Kidney epithelial cell (primary cell): Measurements from ENCODE around the gene ARSI. TPM values are rescaled to one million over a fixed set of nuclear protein-coding genes. Genes with fewer than 3 reads are reported as not detected.
A peak's percentile ranks its signal among the peaks of the same experiment; 100 is the strongest.

Experiments used
- DNase-seq: peaks from one replicate; pipeline ENCODE4 v3.0.0-alpha.2; 2010; ENCODE audit warnings: low read depth
- H3K27me3 ChIP-seq: 2 replicates; pipeline ENCODE4 v1.6.0; 2011; ENCODE audit warnings: low read length; ENCODE audit not compliant: control insufficient read depth, insufficient read depth
- H3K36me3 ChIP-seq: 2 replicates; pipeline ENCODE4 v1.5.1; 2011; ENCODE audit warnings: low read length; ENCODE audit not compliant: control insufficient read depth, insufficient read depth
- H3K4me3 ChIP-seq: 2 replicates; pipeline ENCODE4 v1.5.1; 2011; ENCODE audit warnings: low read depth, mild to moderate bottlenecking, control low read depth, low read length
- CTCF ChIP-seq: IDR thresholded peaks from 2 replicates; pipeline ENCODE4 v1.5.1; 2011; ENCODE audit warnings: mild to moderate bottlenecking, moderate library complexity, low read length, control low read depth, inconsistent platforms; ENCODE audit not compliant: insufficient read depth, poor library complexity, severe bottlenecking
- total RNA-seq: library from RNA; depleted of rRNA; stranded (reverse); fragments of >200 nt; gene quantifications from 2 replicates; pipeline ENCODE4 v1.2.3, GENCODE V29; 2015

The ARSI gene
- total RNA-seq, 1 donor from 2014 or later = 2.4 TPM

DNA sequence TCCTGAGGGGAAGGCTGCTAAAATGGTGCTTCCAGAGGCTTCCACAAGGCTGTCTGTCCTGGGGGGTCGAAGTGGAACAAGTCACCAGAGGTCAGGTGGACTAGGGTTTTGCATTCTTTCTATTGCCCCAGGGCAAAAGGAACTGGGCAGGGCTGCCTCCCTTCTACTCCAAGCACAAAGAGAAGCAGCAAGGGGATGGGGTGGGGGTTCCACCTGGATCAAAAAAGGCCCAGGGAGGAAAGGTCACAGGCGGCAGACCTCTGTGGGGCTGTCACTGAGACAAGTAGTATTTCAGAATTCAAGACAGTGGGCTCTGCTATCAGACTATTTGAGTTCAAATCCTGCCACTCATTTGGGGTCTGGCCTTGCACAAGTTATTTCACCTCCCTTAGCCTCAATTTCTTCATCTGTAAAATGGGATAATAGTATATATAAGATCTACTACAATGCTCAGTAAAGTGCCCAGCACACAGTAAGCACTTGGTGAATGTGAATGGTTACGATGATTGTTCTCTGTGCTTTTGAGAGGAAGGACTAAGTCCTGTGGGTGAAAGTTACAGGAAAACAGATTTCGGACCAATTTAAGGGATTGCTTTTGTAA is 1.9 kb upstream of the ARSI start:
- no peak for DNase-seq
- Histone ChIP-seq H3K27me3 (no peaks in the 10 kb centered on the region), H3K36me3 (no peaks in the 10 kb centered on the region), H3K4me3 (no peak overlapping the region)
- no peak for TF ChIP-seq CTCF

DNA sequence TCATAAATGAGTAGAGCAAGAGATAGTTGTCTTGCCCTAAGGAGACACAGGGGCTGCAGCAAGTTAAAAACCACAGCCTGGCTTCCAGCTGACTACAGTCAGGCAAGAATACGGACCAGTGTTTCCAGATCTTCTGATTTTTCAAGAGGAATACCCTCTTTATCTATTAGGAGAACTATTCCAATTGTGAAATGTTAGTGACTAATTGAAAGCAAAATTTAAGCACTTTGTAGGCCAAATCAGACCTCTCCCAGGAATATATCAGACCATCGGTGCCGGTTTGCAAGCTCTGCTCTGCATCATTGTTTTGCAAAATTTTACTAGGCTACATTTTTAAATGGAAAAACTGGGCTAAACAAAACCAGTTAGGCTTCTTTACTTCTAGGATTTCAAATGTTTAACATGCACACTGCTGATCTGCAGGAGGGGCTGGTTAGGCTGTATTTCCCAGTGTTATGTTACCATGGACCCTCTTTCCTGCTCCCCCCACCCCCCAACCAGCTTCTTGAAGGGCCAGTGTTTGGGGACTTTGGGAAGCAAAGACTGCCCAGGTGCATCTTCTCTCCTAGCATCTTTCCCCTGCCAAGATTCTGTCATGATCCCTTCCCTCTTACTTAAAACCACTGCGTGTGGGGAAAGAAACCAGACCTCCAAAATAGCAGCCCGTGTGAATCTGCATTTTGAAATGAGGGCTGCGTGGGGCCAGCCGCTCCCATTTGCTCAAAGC is 1.1 kb upstream of the ARSI start:
- no peaks in the 10 kb centered on the region for H3K27me3 ChIP-seq
- no peak for DNase-seq
- H3K36me3 ChIP-seq = no peaks in the 10 kb centered on the region
- no peak for TF ChIP-seq CTCF
- H3K4me3 ChIP-seq = no peak overlapping the region

GRCh38 chr5:150303070-150303615 is 438 bp upstream of the ARSI start:
- H3K36me3 ChIP-seq = no peaks in the 10 kb centered on the region
- no peaks in the 10 kb centered on the region for H3K27me3 ChIP-seq
- no peak overlapping the region for H3K4me3 ChIP-seq
- no peak for TF ChIP-seq CTCF
- DNase-seq = no peak

GRCh38 chr5:150301901-150302300 is 804 bp downstream of the ARSI start:
- DNase-seq = no peak
- Histone ChIP-seq H3K27me3 (no peaks in the 10 kb centered on the region), H3K4me3 (peak overlapping the region; percentile 25), H3K36me3 (no peaks in the 10 kb centered on the region)
- no peak for TF ChIP-seq CTCF

DNA sequence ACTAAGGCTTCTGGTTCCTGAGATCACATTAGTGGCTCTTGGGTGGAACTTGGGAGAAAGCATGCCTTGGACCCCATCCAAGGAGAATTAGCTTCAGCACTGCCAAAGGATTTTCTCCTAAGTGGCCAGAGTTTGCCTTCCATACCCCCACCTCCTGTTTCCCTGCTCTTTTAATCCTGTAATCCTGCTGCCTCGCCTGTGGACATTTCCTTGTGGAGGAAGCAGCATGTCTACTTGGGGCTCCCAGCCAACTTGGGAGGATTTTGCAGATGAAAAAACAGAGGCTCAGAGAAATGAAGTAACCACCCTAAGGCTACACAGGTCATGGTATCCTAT is 1.6 kb downstream of the ARSI start:
- Histone ChIP-seq H3K27me3 (no peaks in the 10 kb centered on the region), H3K36me3 (no peaks in the 10 kb centered on the region), H3K4me3 (no peak overlapping the region)
- TF ChIP-seq CTCF = no peak
- DNase-seq = no peak
